Ovary (tissue), 3 donors: ENCODE measurements around the gene ALKAL2.

Experiments
- EP300 ChIP-seq: sonication (generic); formaldehyde crosslinking; IDR thresholded peaks from one replicate; pipeline ENCODE4 v1.6.1; 2017; ENCODE audit warnings: antibody characterized with exemption
- POLR2A ChIP-seq: fragments of 450-650 bp; IDR thresholded peaks from one replicate; pipeline ENCODE4 v1.6.1; 2017; ENCODE audit warnings: antibody characterized with exemption, mild to moderate bottlenecking, moderate library complexity
- TF ChIP-seq, protein P1 (sequence below), 3 donors: fragments of 450-650 bp in 2 of 3; fragments of 200-600 bp in 1 of 3; IDR thresholded peaks; one replicate each; pipeline versions ENCODE4 v1.5.1 to v1.8.0; 2016 to 2022; ENCODE audit warnings: antibody characterized with exemption in 3 of 3, mild to moderate bottlenecking in 1 of 3
- donor health status: DM: no; HTN: no; CAD: no.

GRCh38 chr2:279956-280649, 7.8 kb downstream of the ALKAL2 start:
- TF ChIP-seq, protein P1, sequence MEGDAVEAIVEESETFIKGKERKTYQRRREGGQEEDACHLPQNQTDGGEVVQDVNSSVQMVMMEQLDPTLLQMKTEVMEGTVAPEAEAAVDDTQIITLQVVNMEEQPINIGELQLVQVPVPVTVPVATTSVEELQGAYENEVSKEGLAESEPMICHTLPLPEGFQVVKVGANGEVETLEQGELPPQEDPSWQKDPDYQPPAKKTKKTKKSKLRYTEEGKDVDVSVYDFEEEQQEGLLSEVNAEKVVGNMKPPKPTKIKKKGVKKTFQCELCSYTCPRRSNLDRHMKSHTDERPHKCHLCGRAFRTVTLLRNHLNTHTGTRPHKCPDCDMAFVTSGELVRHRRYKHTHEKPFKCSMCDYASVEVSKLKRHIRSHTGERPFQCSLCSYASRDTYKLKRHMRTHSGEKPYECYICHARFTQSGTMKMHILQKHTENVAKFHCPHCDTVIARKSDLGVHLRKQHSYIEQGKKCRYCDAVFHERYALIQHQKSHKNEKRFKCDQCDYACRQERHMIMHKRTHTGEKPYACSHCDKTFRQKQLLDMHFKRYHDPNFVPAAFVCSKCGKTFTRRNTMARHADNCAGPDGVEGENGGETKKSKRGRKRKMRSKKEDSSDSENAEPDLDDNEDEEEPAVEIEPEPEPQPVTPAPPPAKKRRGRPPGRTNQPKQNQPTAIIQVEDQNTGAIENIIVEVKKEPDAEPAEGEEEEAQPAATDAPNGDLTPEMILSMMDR (IDR thresholded peaks at IDR 0.05) = no peak
- TF ChIP-seq POLR2A = no peak
- TF ChIP-seq EP300 = no peak
